ENCODE data around the gene STUB1.

STUB1 gene

GRCh38 chr16:694863-695354 lies 14.7 kb downstream of the STUB1 start:
- DNase-seq (ENCODE audit: low spot score): no peak

DNA sequence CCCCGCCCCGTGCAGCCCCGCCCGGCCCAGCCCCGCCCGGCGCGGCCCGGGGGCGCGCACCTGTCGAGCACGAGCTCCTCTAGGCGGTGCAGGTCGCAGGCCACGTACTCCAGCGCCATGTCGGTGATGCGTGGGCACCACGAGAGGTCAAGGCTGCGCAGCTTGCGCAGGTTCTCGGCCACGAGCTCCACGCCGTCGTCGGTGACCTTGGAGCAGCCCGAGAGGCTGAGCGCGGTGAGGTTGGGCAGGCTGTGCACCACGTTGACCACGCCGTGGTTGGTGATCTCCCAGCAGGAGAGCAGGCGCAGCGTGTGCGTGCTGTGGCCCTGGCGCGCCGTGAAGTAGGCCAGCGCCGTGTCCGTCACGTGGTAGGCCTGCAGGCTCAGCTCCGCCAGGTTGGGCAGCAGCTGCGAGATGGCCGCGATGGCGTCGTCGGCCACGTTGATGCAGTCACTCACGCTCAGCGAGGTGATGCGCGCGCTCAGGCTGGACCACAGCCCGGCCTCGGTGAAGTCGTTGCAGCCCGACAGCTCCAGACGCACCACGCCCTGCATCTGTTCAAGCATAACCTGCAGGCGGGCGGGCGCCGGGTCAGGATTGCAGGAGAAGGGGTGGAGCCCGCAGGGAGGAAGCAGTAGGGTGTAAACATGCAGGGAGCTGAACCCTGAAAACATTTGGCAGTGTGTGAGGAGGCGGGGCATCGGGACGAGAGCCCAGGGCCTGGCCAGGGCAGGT lies 15.3 kb downstream of the STUB1 start:
- DNase-seq (ENCODE audit: low spot score): no peak

DNA sequence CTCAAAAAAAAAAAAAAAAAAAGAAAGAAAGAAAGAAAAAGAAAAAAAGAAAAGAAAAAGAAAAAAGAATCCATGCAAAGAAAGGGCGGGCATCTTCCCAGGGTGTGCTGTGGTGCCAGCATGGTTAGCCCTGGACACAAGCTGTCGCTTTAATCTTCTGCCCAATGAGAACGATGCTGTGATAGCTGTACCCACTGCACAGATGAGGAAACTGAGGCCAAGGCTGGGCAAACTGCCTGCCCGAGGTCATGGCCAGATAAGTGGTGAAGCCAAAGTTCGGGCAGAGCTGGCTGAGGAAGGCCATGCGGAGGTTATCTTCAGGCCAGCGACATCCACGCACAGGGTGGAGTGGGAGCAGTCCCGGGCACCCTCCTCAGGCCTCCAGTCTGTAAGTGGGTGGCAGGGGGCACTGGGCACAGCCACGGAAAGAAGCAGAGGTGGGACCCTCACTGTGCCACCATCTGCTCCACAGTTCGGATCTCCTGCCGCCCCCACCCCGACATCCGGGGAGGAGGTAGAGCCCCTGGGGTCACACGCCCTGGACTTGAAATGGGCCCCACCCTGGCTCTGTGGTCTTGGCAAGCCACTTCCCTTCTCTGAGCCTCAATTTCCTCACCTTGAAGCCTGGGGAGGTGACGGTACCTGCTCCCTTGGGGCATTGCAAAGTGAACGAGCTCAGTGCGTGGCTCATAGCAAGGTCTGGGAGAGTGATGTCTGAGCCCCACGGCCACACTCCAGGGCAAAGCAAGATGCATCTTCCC lies 18.9 kb downstream of the STUB1 start:
- no peak for DNase-seq (ENCODE audit: low spot score)

DNA sequence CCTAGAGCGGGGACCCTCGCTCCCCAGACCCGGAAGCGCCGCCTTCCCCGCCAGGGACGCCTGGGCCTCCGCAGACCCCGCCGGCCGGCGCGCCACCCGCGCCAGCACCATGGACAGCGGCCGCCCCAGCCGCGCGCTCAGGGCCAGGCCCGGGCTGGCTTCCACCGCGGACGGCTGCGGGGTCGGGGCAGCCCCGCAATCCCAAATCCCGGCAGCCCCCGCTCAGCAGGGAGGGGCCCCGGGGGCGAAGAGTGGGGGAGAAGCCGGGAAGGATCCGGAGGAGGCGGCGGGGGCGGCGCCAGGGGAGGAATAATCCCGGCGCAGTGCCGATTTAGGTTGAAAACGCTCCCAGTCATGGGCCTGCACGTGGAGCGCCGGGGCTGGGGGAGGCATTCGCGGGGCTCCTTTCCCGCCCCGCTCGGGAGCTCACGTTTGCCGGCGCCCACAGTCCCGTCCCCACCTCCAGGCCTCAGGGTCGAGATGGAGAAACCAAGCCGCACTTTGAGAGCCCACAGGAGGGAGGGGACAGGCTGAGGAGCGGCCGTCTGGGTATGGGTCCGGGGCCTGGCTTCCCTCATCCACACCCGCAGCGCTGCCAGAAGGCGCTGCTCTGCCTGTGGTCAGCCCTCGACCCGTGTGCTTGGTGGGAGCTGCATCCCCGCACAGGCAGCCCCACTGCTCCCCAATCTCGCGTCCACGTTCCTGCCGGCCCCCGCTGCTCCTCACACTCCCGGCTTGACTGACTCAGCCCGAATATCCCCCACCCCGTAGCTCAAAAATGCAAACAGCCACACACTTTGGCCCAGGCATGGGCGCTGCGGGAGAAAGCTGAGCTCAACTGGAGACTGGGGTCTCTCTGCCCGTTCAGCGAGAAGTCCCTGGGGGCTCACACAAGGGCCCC lies 20.7 kb downstream of the STUB1 start:
- DNase-seq (ENCODE audit: low spot score): no peak

DNA sequence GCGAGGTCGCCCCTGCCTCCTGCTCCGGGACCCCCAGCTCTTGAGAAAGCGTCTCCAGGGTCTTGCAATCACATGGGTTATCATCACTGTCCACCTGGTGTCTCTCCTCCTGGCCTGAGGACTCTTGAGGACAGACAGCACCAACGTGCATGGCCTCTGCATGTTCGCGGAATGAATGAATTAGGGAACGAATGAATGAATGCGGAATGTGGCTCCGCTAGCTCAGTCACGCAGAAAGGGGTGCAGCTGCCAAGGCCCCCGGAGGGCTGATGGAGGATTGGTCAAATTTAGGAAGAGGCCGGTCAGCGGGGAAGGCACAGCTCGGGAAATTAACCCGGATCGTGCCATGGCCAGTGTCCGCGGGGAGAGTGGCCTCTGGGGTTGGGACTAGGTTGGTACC lies 22.1 kb downstream of the STUB1 start:
- no peak for DNase-seq (ENCODE audit: low spot score)

DNA sequence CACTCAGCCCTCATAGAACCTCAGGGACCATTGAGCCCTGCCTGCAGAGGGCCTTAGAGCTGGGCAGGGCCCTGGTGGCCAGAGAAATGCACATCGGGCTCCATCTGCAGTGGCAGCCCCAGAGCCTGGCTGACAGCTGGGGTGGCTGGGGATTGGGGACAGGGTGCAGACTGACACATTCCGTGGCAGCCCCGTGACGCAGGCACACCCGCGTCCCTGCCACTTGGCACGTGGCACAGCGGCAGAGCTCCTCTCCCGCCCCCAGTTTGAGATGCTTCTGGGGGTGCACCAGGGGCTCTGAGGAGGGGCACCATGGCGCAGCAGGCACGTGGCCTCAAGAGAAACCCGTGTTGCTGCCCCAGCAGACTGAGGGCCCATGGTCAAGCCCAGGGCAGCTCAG lies 23.2 kb downstream of the STUB1 start:
- DNase-seq (ENCODE audit: low spot score): no peak

GRCh38 chr16:704047-704446 lies 23.8 kb downstream of the STUB1 start:
- no peak for DNase-seq (ENCODE audit: low spot score)

GRCh38 chr16:704552-705380 lies 24.6 kb downstream of the STUB1 start:
- DNase-seq (ENCODE audit: low spot score): no peak

DNA sequence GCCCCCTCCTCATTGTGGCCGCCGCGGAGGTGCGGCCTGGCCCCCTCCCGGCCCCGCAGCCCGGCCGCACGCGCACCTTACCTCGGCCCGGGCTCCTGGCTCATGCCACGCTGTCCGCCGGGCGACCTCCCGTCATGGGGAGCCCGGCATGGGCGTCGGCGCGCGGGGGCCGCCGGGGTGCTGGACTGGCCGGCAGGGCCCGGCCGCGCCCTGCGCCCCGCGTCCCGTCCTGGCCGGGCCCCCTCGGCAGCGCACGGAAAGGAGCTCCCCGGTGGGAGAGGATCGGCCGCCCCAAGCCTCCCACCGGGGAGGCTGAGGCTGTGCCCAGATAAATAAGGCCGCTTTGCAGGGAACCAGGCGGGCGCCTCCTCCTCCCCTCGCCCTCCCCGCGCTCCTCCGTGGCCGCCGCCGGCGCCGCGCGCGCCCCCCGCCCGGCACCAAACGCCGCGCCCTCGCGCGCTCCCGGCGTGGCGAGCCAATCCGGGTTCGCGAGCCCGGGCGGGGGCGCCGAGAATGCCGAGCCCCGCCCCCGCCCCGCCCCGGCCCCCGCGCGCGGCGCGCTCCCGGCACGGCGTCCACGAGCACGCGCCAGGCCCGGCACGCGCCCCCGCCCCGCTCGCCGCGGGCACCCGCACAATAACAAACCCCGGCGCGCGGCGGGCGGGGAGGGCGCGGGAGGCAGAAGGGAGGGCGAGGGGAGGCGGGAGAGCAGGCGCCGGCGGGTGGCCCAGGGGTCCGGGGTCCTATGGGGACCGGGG lies 25.4 kb downstream of the STUB1 start, which contains the start of gene FBXL16:
Gene FBXL16, minus strand, starts transcription at position 371 of the 758 bp plus-strand sequence. CDS start 8,396 bp downstream, outside the sequence.
- no peak for DNase-seq (ENCODE audit: low spot score)

GRCh38 chr16:706189-707061 lies 26.2 kb downstream of the STUB1 start:
- DNase-seq (ENCODE audit: low spot score): no peak

DNA sequence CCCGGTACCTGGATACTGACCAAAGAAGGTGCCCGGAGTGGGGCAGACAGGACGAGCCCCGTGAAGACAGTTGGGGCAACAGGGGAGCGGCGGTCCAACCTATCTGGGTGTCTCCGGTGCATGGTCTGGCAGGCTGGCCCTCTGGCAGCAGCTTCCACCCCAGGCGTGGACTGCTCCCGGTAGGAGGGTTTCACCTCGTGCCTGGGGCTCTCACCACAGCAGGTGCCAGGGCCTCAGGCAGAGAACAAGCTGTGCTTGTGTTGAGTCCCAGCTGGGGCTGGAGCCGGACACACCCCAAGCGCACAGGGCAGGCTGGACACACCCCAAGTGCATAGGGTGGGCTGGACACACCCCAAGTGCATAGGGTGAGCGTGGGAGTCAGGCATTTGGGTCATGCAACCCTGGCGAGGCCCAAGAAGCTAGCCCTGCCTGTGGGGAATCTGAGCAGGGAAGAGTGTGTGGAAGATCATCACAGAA lies 26.9 kb downstream of the STUB1 start:
- DNase-seq (ENCODE audit: low spot score): no peak

DNA sequence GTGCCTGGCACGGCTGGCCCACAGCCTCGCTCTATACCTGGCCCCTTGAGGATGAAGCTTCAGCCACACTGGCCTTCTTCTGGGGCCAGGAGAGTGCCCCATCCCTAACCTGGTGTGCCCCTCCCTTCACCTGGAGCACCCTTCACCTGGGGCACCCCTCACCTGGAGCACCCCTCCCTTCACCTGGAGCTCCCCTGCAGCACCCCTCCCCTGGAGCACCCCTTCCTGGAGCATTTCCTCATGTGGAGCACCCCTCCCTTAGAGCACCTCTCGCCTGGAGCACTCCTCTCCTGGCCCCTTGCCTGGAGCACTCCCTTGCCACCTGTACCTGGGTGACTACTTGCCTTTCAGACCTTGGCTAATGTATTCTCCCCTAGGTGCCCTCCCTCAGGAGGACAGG lies 27.8 kb downstream of the STUB1 start:
- DNase-seq (ENCODE audit: low spot score): no peak

DNA sequence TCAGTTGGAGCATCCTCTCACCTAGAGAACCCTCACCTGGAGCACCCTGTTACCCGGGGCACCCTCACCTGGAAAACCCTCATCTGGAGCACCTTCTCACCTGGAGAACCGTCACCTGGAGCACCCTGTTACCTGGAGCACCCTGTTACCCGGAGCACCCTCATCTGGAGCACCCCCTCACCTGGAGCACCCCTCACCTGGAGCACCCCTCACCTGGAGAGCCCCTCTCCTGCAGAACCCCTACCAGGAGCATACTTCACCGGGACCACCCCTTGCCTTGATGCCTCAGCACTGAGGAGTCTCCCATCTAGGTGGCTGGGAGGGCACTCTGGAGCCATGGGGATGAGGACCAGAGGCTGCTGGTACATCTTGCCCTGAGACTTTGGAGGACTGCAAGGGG lies 28.7 kb downstream of the STUB1 start:
- DNase-seq (ENCODE audit: low spot score): no peak

DNA sequence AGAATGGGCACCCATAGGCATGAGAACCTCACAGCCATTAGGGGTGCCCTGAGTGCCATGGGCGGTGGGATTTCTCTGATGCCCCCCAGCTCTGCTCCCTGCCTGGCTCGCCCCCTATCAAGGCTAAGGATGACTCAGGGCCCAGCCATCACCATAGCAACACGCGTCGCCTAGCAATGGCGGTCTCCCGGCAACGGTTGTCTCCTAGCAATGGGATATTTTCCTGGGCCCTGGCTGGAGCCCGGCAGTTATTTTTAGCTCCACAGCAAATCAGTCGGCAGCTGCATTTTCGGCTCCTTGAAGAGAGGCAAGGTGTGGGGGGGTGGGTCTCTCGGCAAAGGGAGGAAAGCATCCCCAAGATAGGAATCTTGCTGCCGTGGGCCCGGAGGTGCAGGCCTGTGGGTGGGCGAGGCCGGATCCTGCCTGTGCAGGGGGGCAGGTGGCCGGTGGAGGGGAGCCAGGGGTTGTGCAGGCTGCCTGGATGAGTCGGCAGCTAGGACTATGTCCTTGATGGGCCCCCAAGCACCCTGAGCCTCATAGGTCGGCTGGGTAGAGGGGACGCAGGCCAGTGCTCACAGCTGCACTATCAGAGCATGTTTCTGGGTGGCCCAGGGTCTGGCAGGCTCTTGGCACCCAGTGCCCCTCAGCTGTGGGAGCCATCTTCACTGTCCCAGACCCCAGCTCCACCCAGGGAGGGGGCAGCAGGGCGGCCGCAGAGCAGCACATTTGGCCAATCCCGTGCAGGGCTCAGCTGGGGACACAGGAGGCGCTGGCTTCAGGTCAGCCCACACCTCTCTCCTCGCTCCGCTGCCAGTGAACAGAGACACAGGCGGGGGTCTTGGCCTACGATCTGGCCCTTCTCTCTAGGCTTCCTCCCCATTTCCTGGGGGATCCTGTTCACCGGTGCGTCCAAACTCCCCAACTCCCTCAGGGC lies 29.6 kb downstream of the STUB1 start:
- peak; percentile 86 for DNase-seq (ENCODE audit: low spot score)

- no peak for DNase-seq (ENCODE audit: low spot score)
Observed at GRCh38 chr16:710500-711075, 30.4 kb downstream of the STUB1 start.

DNA sequence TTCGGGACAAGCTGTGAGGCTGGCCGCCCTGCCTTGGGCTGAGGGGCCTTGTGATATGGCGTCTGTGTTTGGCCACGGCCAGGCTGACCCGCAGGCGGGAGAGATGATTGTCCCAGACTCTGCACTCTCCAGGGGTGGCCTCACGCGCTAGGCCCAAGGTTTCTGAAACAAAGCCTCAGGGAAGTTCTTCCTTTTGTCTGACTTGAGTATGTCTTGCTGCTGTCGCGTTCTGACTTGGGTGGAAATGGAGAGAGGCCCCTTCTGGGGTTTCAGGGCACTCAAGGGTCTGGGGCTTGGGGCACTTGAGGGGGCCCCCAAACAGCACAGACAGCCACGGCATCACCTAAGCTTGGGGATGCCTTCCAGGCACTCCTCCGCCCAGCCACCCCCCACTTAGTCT lies 30.9 kb downstream of the STUB1 start:
- DNase-seq (ENCODE audit: low spot score): no peak

DNA sequence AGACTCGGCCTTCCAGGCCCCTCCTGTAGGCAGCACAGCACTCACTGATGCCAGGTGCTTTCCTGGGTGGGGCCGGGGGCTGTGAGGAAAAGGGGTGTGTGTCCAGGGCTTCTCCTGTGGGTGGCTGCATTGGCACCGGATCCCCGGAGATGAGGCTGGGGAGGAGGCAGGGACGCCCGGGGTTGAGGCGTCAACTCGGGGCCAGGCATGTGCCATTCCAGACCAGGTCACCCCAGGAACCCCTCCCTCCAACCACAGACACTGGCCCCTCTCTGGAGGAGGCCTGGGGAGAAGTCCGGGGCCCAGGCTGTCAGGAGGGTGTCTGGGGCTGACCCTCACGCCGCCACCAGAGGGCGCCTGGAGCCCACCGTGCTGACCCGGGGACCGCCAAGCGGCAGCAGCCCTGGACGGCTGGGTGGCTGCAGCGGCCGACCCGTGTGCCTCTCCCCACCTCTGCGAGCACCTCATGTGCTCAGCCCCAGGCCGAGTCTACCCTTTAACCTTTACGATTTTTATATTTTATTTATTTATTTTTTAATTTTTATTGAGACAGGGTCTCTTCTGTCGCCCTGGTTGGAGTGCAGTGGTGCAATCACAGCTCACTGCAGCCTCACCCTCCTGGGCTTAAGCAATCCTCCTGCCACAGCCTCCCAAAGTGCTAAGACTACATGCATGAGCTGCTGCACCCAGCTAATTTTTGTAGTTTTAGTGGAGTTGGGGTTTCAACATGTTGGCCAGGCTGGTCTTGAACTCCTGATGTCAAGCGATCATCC lies 31.5 kb downstream of the STUB1 start:
- DNase-seq (ENCODE audit: low spot score): no peak
